ENCODE data around the gene C18orf54.

The C18orf54 gene

GRCh38 chr18:54323970-54324369 lies 33.7 kb upstream of the C18orf54 start:
- H3K4me3 ChIP-seq (replicated peaks; ENCODE audit: insufficient read depth, low read length): no peak overlapping the region
- H3K27me3 ChIP-seq (ENCODE audit: insufficient read depth, poor library complexity, severe bottlenecking): no peaks in the 10 kb centered on the region
- no peak for TF ChIP-seq REST (IDR thresholded peaks at IDR 0.05; ENCODE audit: insufficient replicate concordance, low read depth)
- TF ChIP-seq SPI1 (IDR thresholded peaks at IDR 0.05; ENCODE audit: borderline replicate concordance, low read depth): no peak
- no peak for TF ChIP-seq POLR2AphosphoS5 (IDR thresholded peaks at IDR 0.05; ENCODE audit: low read depth)
- no peak for TF ChIP-seq GABPA (IDR thresholded peaks at IDR 0.05; ENCODE audit: low read depth)
- TF ChIP-seq, protein P1, sequence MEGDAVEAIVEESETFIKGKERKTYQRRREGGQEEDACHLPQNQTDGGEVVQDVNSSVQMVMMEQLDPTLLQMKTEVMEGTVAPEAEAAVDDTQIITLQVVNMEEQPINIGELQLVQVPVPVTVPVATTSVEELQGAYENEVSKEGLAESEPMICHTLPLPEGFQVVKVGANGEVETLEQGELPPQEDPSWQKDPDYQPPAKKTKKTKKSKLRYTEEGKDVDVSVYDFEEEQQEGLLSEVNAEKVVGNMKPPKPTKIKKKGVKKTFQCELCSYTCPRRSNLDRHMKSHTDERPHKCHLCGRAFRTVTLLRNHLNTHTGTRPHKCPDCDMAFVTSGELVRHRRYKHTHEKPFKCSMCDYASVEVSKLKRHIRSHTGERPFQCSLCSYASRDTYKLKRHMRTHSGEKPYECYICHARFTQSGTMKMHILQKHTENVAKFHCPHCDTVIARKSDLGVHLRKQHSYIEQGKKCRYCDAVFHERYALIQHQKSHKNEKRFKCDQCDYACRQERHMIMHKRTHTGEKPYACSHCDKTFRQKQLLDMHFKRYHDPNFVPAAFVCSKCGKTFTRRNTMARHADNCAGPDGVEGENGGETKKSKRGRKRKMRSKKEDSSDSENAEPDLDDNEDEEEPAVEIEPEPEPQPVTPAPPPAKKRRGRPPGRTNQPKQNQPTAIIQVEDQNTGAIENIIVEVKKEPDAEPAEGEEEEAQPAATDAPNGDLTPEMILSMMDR (IDR thresholded peaks at IDR 0.05; ENCODE audit: insufficient read depth, low read length): no peak
- H3K27ac ChIP-seq (replicated peaks): no peak overlapping the region
- DNase-seq (ENCODE audit: low read depth in 1 of 2, low spot score in 1 of 2): no peak

DNA sequence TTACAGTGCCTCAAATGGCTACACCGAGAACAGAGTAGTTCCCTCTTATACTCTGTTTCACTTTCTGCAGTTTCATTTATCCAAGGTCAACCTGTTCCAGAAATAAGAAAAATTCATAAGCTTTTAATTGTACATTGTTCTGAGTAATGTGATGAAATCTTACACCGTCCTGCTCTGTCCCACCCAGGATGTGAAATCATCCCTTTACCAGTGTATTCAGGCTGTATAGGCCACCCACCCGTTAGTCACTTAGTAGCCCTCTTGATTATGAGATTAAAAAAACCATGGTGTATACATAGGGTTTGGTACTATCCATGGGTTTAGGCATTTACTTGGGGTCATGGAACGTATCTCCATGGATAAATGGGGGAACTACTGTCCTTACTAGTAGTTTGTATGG lies 29.9 kb upstream of the C18orf54 start:
- no peak for DNase-seq (ENCODE audit: low read depth in 1 of 2, low spot score in 1 of 2)
- Histone ChIP-seq H3K27ac (replicated peaks) (no peak overlapping the region), H3K4me3 (replicated peaks; ENCODE audit: insufficient read depth, low read length) (no peak overlapping the region), H3K27me3 (ENCODE audit: insufficient read depth, poor library complexity, severe bottlenecking) (no peaks in the 10 kb centered on the region)
- TF ChIP-seq REST (IDR thresholded peaks at IDR 0.05; ENCODE audit: insufficient replicate concordance, low read depth) (no peak), POLR2AphosphoS5 (IDR thresholded peaks at IDR 0.05; ENCODE audit: low read depth) (no peak), SPI1 (IDR thresholded peaks at IDR 0.05; ENCODE audit: borderline replicate concordance, low read depth) (no peak), GABPA (IDR thresholded peaks at IDR 0.05; ENCODE audit: low read depth) (no peak)
- TF ChIP-seq, protein P1 (IDR thresholded peaks at IDR 0.05; ENCODE audit: insufficient read depth, low read length): no peak

- Histone ChIP-seq H3K27me3 (ENCODE audit: insufficient read depth, poor library complexity, severe bottlenecking) (no peaks in the 10 kb centered on the region), H3K27ac (replicated peaks) (no peak overlapping the region), H3K4me3 (replicated peaks; ENCODE audit: insufficient read depth, low read length) (no peak overlapping the region)
- TF ChIP-seq, protein P1 (IDR thresholded peaks at IDR 0.05; ENCODE audit: insufficient read depth, low read length): no peak
- TF ChIP-seq POLR2AphosphoS5 (IDR thresholded peaks at IDR 0.05; ENCODE audit: low read depth) (no peak), GABPA (IDR thresholded peaks at IDR 0.05; ENCODE audit: low read depth) (no peak), REST (IDR thresholded peaks at IDR 0.05; ENCODE audit: insufficient replicate concordance, low read depth) (no peak), SPI1 (IDR thresholded peaks at IDR 0.05; ENCODE audit: borderline replicate concordance, low read depth) (no peak)
- no peak for DNase-seq (ENCODE audit: low read depth in 1 of 2, low spot score in 1 of 2)
These were observed 27.9 kb upstream of the C18orf54 start for GRCh38 chr18:54329787-54330186.
